Measurements from ENCODE around the gene NPPB. TPM values are rescaled to one million over a fixed set of nuclear protein-coding genes. Genes with fewer than 3 reads are reported as not detected.

Gene NPPB
- total RNA-seq, 2 experiments from 2014 or later: not detected

DNA sequence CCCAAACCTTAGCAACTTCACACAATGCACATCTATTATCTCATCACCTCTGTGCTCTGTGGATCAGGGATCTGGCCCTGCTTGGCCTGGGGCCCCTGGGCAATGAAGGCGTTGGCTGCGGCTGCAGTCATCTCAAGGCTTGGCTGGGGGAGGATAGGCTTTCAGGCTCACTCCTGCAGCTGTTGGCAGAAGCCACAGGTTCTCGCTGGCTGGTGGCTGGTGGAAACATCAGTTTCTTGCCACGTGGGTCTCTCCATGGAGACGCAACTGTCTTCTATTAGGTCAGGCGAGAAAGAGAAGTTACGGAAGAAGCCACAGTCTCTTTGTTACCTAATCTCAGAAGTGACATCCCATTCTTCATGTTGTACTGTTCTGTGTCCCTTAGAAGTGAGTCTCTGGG lies 7.6 kb downstream of the NPPB start:
- peaks cover 14% of the 10 kb centered on the region for H3K27me3 Mint-ChIP-seq (ENCODE audit: low read depth)
- POLR2A ChIA-PET: no interaction called here
- no peak overlapping the region for H3K27ac Mint-ChIP-seq
- ATAC-seq (peak; percentile 8), DNase-seq (no peak)
- H3K36me3 Mint-ChIP-seq (ENCODE audit: low read depth): peaks cover 2% of the 10 kb centered on the region
- CTCF ChIA-PET: interaction anchor here (2.2 kb wide), 1 partner anchor 13 kb away, joined by 6 read pairs; no protein-coding TSS in a partner anchor
- no peak overlapping the region for H3K4me3 Mint-ChIP-seq
- no peaks in the 10 kb centered on the region for H3K9me3 Mint-ChIP-seq (ENCODE audit: insufficient read depth)
- H3K4me1 Mint-ChIP-seq (ENCODE audit: low read depth): no peaks in the 10 kb centered on the region

- CTCF ChIA-PET: interaction anchor here (2.2 kb wide), 1 partner anchor 12 kb away, joined by 6 read pairs; no protein-coding TSS in a partner anchor
- H3K4me3 Mint-ChIP-seq: no peak overlapping the region
- ATAC-seq (no peak), DNase-seq (no peak)
- POLR2A ChIA-PET: interaction anchor here (15.2 kb wide), 1 partner anchor 59 kb away, joined by 209 read pairs; no protein-coding TSS in a partner anchor
- H3K36me3 Mint-ChIP-seq (ENCODE audit: low read depth): peaks cover 5% of the 10 kb centered on the region
- no peak overlapping the region for H3K27ac Mint-ChIP-seq
- no peaks in the 10 kb centered on the region for H3K4me1 Mint-ChIP-seq (ENCODE audit: low read depth)
- H3K27me3 Mint-ChIP-seq (ENCODE audit: low read depth): peaks cover 14% of the 10 kb centered on the region
- no peaks in the 10 kb centered on the region for H3K9me3 Mint-ChIP-seq (ENCODE audit: insufficient read depth)
Measured at GRCh38 chr1:11850156-11850555, 8.6 kb downstream of the NPPB start.

DNA sequence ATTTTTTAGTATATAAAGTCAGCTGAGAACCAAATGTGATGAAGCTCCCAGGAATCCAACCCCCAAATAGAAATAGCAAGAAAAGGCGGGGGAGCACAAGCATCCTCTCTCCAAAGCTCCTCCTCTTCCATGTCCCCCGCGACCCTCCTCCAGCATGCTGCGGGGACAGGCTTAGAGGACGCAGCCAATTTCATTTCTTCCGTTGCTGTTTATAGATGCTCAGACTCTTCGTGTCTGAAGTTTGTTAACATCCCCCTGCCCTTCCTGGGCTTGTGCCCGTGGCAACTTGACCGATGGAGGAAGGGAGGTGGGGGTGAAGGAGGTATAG lies 10.4 kb downstream of the NPPB start:
- ChIA-PET CTCF (no interaction called here), POLR2A (interaction anchor here (15.2 kb wide), 1 partner anchor 60 kb away, joined by 209 read pairs; no protein-coding TSS in a partner anchor)
- Mint-ChIP-seq H3K27me3 (ENCODE audit: low read depth) (peaks cover 5% of the 10 kb centered on the region), H3K4me3 (no peak overlapping the region), H3K4me1 (ENCODE audit: low read depth) (no peaks in the 10 kb centered on the region), H3K27ac (no peak overlapping the region), H3K36me3 (ENCODE audit: low read depth) (peaks cover 5% of the 10 kb centered on the region), H3K9me3 (ENCODE audit: insufficient read depth) (no peaks in the 10 kb centered on the region)
- ATAC-seq: no peak
- DNase-seq: no peak

DNA sequence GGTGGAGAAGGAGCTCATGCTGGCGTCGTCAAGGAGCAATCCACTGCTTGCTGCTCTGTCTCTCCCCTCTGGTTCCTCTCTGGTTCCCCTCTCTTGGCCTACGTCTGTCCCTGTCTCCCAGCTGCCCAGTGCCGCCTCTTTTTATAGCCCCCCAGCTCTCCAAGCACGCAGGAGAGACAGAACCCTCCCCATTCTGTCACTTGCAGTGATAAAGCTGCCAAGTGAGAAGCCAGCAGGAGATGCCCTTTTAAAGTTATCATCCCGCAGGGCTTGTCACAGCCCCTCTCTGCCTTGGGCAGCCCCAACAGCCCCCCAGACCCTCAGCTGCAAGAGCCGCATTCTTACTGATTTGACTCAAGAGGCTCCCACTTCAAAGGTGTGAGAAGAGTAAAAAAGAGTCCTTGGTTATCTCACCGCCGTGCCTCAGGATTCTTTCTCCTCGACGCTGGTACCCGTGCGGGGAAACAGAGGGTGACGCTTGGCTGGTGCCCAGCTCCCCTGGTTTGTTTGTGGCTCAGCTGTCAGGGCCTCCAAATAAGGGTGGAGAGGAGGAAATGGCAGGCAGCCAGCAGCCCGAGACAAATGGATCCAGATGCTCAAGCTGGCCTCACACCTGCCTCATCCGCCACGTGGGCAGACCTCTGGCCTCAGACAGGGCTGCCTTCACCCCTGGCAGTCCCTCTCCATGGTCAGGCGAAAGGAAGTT lies 10.9 kb downstream of the NPPB start, which contains the start of gene NPPA:
Gene NPPA, minus strand, starts transcription at position 117 of the 706 bp plus-strand sequence. Its CDS starts 99 bp downstream, at position 18.
- Mint-ChIP-seq H3K27ac (no peak within 1 kb of the TSS), H3K4me3 (no peak within 1 kb of the TSS), H3K9me3 (ENCODE audit: insufficient read depth) (no peaks in the 10 kb centered on the region), H3K27me3 (ENCODE audit: low read depth) (peaks cover under 1% of the 10 kb centered on the region), H3K36me3 (ENCODE audit: low read depth) (peaks cover 5% of the 10 kb centered on the region), H3K4me1 (ENCODE audit: low read depth) (no peaks in the 10 kb centered on the region)
- DNase-seq (no peak), ATAC-seq (no peak)
- POLR2A ChIA-PET: interaction anchor here (15.2 kb wide), 1 partner anchor 61 kb away, joined by 209 read pairs; no protein-coding TSS in a partner anchor
- CTCF ChIA-PET: no interaction called here

- ChIA-PET CTCF (interaction anchor here (0.6 to 1.2 kb wide), 2 partner anchors 14 to 136 kb away, joined by 3 read pairs; no protein-coding TSS in a partner anchor), POLR2A (interaction anchor here (15.2 kb wide), 1 partner anchor 63 kb away, joined by 209 read pairs; no protein-coding TSS in a partner anchor)
- peaks cover 2% of the 10 kb centered on the region for H3K4me1 Mint-ChIP-seq (ENCODE audit: low read depth)
Measured at GRCh38 chr1:11845641-11846335, 13.0 kb downstream of the NPPB start.

DNA sequence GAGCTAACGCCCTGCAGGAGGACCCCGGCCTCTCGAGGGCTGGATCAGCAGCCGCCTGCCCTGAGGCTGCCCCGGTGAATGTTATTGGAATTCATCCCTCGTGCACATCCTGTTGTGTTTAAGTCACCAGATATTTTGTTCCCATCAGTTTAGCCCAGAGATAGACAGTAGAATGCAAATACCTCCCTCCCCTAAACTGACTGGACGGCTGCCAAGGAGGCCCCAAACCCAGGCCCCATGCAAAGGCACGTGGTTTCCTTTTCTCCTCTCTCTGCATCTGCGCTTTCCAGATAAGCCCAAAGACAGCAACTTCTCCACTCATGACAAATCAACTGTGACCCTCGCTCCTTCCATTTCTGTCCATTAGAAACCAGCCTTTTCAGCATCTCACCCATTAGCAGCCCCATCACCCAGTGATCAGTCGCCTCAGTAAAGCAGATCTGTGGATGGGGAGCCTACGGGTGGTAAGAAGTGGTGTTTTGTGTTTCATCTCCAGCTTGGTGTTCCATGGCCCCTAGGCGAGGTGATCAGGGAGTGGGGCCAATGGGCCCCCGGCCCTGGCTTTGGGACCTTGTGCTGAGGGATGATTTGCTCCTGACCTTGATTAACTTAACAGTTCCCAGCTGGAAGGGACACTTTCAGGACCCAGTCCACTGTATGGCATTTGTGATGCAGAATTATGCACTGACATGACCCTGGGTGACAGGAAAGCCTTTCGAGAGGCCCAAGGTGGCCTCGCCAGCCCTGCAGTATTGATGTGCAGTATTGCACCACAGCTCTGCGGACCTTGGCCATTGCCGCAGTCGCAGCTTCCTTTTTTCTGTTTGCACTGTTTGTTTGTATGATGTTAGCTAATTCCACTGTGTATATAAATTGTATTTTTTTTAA lies 16.3 kb downstream of the NPPB start:
- H3K27me3 Mint-ChIP-seq (ENCODE audit: low read depth): no peaks in the 10 kb centered on the region
- DNase-seq: no peak
- peaks cover 27% of the 10 kb centered on the region for H3K36me3 Mint-ChIP-seq (ENCODE audit: low read depth)
- CTCF ChIA-PET: interaction anchor here (1.1 kb wide), 1 partner anchor 50 kb away, joined by 4 read pairs; no protein-coding TSS in a partner anchor
- no peak overlapping the region for H3K27ac Mint-ChIP-seq
- POLR2A ChIA-PET: interaction anchor here (15.2 kb wide), 1 partner anchor 66 kb away, joined by 209 read pairs; no protein-coding TSS in a partner anchor
- no peak for ATAC-seq
- no peak overlapping the region for H3K4me3 Mint-ChIP-seq
- H3K9me3 Mint-ChIP-seq (ENCODE audit: insufficient read depth): no peaks in the 10 kb centered on the region
- H3K4me1 Mint-ChIP-seq (ENCODE audit: low read depth): peaks cover 6% of the 10 kb centered on the region

More at GRCh38 chr1:11845641-11846335, 13.0 kb downstream of the NPPB start:
- Mint-ChIP-seq H3K27ac (no peak overlapping the region), H3K36me3 (ENCODE audit: low read depth) (peaks cover 11% of the 10 kb centered on the region), H3K27me3 (ENCODE audit: low read depth) (no peaks in the 10 kb centered on the region), H3K4me3 (no peak overlapping the region), H3K9me3 (ENCODE audit: insufficient read depth) (no peaks in the 10 kb centered on the region)
- ATAC-seq: no peak
- DNase-seq: no peak

GRCh38 chr1:11841245-11842153 lies 17.2 kb downstream of the NPPB start:
- H3K27ac Mint-ChIP-seq: no peak overlapping the region
- no peaks in the 10 kb centered on the region for H3K9me3 Mint-ChIP-seq (ENCODE audit: insufficient read depth)
- peaks cover 6% of the 10 kb centered on the region for H3K4me1 Mint-ChIP-seq (ENCODE audit: low read depth)
- peaks cover 28% of the 10 kb centered on the region for H3K36me3 Mint-ChIP-seq (ENCODE audit: low read depth)
- ChIA-PET CTCF (interaction anchor here (0.7 to 1.1 kb wide), 2 partner anchors 23 to 51 kb away, joined by 3 to 4 read pairs; no protein-coding TSS in a partner anchor), POLR2A (interaction anchor here (0.8 to 15.2 kb wide), 2 partner anchors 67 to 178 kb away, joined by 3 to 209 read pairs; partner anchors contain the start of gene MIIP)
- H3K4me3 Mint-ChIP-seq: no peak overlapping the region
- ATAC-seq: no peak
- no peaks in the 10 kb centered on the region for H3K27me3 Mint-ChIP-seq (ENCODE audit: low read depth)
- no peak for DNase-seq

GRCh38 chr1:11839727-11840705 lies 18.7 kb downstream of the NPPB start:
- Mint-ChIP-seq H3K27me3 (ENCODE audit: low read depth) (no peaks in the 10 kb centered on the region), H3K4me3 (no peak overlapping the region), H3K27ac (no peak overlapping the region), H3K9me3 (ENCODE audit: insufficient read depth) (no peaks in the 10 kb centered on the region), H3K36me3 (ENCODE audit: low read depth) (peaks cover 31% of the 10 kb centered on the region), H3K4me1 (ENCODE audit: low read depth) (peaks cover 6% of the 10 kb centered on the region)
- ChIA-PET CTCF (interaction anchor here (0.8 to 2.1 kb wide), 5 partner anchors 53 to 284 kb away, joined by 3 to 9 read pairs (median 6); no protein-coding TSS in a partner anchor), POLR2A (interaction anchor here (0.8 to 15.2 kb wide), 2 partner anchors 69 to 180 kb away, joined by 3 to 209 read pairs; partner anchors contain the start of gene MIIP)
- no peak for DNase-seq
- no peak for ATAC-seq

DNA sequence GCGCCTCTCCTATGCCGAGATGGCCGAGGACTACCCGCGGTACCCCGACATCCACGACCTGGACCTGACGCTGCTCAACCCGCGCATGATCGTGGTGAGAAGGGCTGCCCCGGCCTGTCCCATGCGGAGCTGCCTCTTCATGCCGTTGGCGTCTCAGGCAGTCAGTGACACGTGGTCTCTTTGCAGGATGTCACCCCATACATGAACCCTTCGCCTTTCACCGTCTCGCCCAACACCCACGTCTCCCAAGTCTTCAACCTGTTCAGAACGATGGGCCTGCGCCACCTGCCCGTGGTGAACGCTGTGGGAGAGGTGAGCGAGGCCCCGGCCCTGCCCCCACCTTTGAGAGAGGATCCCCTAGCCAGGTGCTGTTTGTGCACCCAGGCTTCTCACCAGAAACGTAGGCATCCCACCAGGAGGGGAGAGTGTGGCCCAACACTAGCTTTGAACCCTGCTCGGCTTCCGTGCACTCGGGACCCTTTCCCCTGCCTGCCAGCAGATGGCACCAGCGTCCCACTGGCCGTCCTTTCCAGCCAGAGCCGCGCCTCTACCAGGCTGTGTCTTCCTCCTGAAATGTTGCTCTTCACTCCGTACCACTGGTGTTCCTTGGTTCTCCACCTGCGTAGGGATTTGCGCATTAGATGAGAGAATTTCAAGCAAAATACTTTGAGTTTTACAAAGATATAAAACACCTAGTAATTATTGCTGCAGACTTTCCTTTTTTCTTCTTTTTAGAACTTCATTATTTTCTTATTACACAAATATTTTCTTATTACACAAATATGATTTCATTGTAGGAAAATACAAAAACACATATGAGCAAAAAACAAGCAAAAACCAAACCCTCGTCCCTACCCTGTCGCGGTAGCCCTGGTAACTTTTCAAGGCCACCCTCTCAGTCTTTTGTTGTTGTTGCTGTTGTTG lies 20.1 kb downstream of the NPPB start:
- no peaks in the 10 kb centered on the region for H3K27me3 Mint-ChIP-seq (ENCODE audit: low read depth)
- POLR2A ChIA-PET: interaction anchor here (15.2 kb wide), 1 partner anchor 70 kb away, joined by 209 read pairs; no protein-coding TSS in a partner anchor
- H3K27ac Mint-ChIP-seq: no peak overlapping the region
- peak; percentile 81 for DNase-seq
- peaks cover 39% of the 10 kb centered on the region for H3K36me3 Mint-ChIP-seq (ENCODE audit: low read depth)
- peak; percentile 94 for ATAC-seq
- H3K4me3 Mint-ChIP-seq: no peak overlapping the region
- CTCF ChIA-PET: interaction anchor here (0.5 to 2.1 kb wide), 26 partner anchors 12 to 534 kb away, joined by 3 to 20 read pairs (median 3); partner anchors contain the start of genes CLCN6, MAD2L2, MFN2 and MTHFR
- no peaks in the 10 kb centered on the region for H3K9me3 Mint-ChIP-seq (ENCODE audit: insufficient read depth)
- H3K4me1 Mint-ChIP-seq (ENCODE audit: low read depth): peaks cover 6% of the 10 kb centered on the region
